Tibial nerve (tissue), 4 donors: ENCODE data around the gene GRHPR.

Experiments used
- CTCF ChIP-seq, 5 experiments: fragments of 200-600 bp in 3 of 5; fragments of 450-650 bp in 2 of 5; sonication (generic) in 3 of 5; IDR thresholded peaks; one replicate each; pipeline ENCODE4 v1.5.1; 2016 to 2019; ENCODE audit warnings: antibody characterized with exemption in 5 of 5, mild to moderate bottlenecking in 3 of 5, moderate library complexity in 2 of 5
- EP300 ChIP-seq, 2 donors: sonication (generic); formaldehyde crosslinking; IDR thresholded peaks; one replicate each; pipeline ENCODE4 v1.6.1; 2017; ENCODE audit warnings: antibody characterized with exemption in 2 of 2, mild to moderate bottlenecking in 1 of 2
- POLR2A ChIP-seq, 2 donors: fragments of 450-650 bp; IDR thresholded peaks; one replicate each; pipeline ENCODE4 v1.6.1; 2017; ENCODE audit warnings: antibody characterized with exemption in 2 of 2, mild to moderate bottlenecking in 2 of 2, moderate library complexity in 2 of 2

GRCh38 chr9:37377688-37378612 is 44.5 kb upstream of the GRHPR start:
- TF ChIP-seq CTCF (IDR thresholded peaks at IDR 0.05), result no peak
- no peak for TF ChIP-seq EP300 (IDR thresholded peaks at IDR 0.05)
- TF ChIP-seq POLR2A (IDR thresholded peaks at IDR 0.05), result no peak
